ENCODE measurements around the gene ESF1. TPM values are rescaled to one million over a fixed set of nuclear protein-coding genes. Genes with fewer than 3 reads are reported as not detected.

The ESF1 gene
- total and polyA plus RNA-seq, 4 donors, result 16.0 to 22.2 (median 20.0) TPM

DNA sequence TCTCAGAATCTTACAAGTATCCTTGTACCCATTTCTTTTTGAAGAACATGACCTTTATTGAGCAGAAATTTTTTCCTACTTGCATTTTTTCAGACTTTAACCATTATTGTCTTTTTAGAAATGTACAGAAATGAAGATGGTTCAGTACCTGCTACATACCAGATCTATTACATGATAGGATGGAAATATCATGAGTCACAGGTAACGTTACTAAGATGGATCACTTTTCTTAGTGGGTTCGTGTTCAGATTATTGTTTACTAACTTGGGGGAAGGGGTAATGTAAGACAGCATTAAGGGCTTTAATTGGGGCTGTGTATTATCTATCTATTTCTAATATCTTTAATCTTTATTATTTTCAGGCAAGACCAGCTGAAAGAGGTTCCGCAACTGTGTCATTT, 32.0 kb upstream of the ESF1 start:
- H3K4me3 ChIP-seq (ENCODE audit: low read depth, low read length), result no peak overlapping the region
- no peak for DNase-seq (ENCODE audit: low read depth in 4 of 6, low spot score in 6 of 6)
- peaks cover 24% of the 10 kb centered on the region for H3K36me3 ChIP-seq (ENCODE audit: control insufficient read depth, insufficient read depth, low read length)
- H3K4me1 ChIP-seq (ENCODE audit: control insufficient read depth, insufficient read depth, low read length), result no peaks in the 10 kb centered on the region
- no peak overlapping the region for H3K27ac ChIP-seq (ENCODE audit: low read depth, low read length)
- H3K27me3 ChIP-seq (ENCODE audit: control insufficient read depth, insufficient read depth, low read length), result no peaks in the 10 kb centered on the region
- no CpG with 5 or more reads among the region's 3 CpGs for WGBS (ENCODE audit: insufficient coverage)
- no peaks in the 10 kb centered on the region for H3K9me3 ChIP-seq (ENCODE audit: control insufficient read depth, insufficient read depth, low read length)

DNA sequence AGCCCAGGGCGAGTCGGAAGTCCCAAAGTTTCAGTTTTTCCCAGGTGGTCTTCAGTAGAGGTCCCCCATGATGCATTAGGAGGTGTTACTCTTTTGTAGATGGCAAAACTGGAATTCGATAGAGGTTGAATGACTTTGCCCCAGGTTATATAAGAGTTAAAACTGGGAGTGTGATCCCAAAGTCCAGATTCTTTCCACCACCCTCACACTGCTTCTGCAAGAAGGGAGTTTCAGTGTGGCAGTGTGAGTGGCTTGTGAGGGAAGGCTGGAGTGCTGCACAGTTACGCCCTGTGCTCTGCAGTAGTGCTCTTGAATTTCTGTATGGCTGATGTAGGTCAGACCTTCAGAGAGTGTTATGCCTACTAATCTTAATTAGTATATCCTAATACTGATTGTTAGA, 30.0 kb upstream of the ESF1 start:
- H3K27me3 ChIP-seq (ENCODE audit: control insufficient read depth, insufficient read depth, low read length), result no peaks in the 10 kb centered on the region
- no peaks in the 10 kb centered on the region for H3K4me1 ChIP-seq (ENCODE audit: control insufficient read depth, insufficient read depth, low read length)
- 100% methylated on average over 1 of the region's 4 CpGs for WGBS (ENCODE audit: insufficient coverage)
- H3K27ac ChIP-seq (ENCODE audit: low read depth, low read length), result no peak overlapping the region
- H3K9me3 ChIP-seq (ENCODE audit: control insufficient read depth, insufficient read depth, low read length), result no peaks in the 10 kb centered on the region
- DNase-seq (ENCODE audit: low read depth in 4 of 6, low spot score in 6 of 6), result no peak
- peaks cover 39% of the 10 kb centered on the region for H3K36me3 ChIP-seq (ENCODE audit: control insufficient read depth, insufficient read depth, low read length)
- no peak overlapping the region for H3K4me3 ChIP-seq (ENCODE audit: low read depth, low read length)

DNA sequence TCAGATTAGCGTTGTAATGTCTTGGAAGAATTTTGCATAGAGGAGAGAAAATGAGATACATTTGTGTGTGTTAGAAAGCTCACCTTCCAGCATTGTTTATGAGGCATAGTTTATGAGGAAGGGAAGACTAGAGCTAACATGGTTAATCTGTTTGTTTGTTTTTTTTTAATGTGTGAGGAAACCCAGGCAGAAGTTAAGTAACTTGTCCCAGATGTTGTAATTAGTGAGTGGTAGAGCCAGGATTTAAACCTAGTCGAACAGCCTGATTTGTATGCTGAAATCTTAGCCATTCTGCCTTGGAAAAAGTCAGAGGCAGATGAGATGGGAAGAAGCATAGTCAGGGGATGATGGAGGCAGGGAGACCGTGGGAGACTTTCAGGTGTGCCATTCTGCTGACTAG, 29.2 kb upstream of the ESF1 start:
- H3K9me3 ChIP-seq (ENCODE audit: control insufficient read depth, insufficient read depth, low read length), result no peaks in the 10 kb centered on the region
- peaks cover 46% of the 10 kb centered on the region for H3K36me3 ChIP-seq (ENCODE audit: control insufficient read depth, insufficient read depth, low read length)
- no peaks in the 10 kb centered on the region for H3K4me1 ChIP-seq (ENCODE audit: control insufficient read depth, insufficient read depth, low read length)
- DNase-seq (ENCODE audit: low read depth in 4 of 6, low spot score in 6 of 6), result no peak
- H3K27ac ChIP-seq (ENCODE audit: low read depth, low read length), result no peak overlapping the region
- H3K27me3 ChIP-seq (ENCODE audit: control insufficient read depth, insufficient read depth, low read length), result no peaks in the 10 kb centered on the region
- no peak overlapping the region for H3K4me3 ChIP-seq (ENCODE audit: low read depth, low read length)
- WGBS (ENCODE audit: insufficient coverage), result 96% methylated on average over 3 of the region's 3 CpGs

DNA sequence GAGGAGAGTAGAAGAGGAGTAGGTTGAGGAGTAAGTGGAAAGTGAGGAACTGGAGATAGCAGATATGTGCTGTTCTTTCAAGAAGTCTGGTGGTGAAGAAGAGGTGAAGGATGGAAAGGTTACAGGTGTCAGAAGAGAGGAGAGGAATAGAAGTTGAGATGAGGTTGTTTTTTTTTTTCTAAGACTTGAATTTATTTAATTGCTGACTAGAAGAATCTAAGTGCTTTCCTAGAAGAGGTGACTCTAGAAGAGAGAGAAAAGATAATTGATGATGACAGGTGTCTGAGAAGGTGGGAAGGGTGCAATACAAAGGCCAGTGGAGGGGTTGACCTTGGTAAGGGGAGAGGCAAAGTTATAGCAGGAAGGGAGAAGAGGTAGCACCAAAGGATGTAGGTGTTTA, 25.7 kb upstream of the ESF1 start:
- Histone ChIP-seq H3K36me3 (ENCODE audit: control insufficient read depth, insufficient read depth, low read length) (peaks cover 60% of the 10 kb centered on the region), H3K4me1 (ENCODE audit: control insufficient read depth, insufficient read depth, low read length) (no peaks in the 10 kb centered on the region), H3K27me3 (ENCODE audit: control insufficient read depth, insufficient read depth, low read length) (no peaks in the 10 kb centered on the region), H3K27ac (ENCODE audit: low read depth, low read length) (no peak overlapping the region), H3K9me3 (ENCODE audit: control insufficient read depth, insufficient read depth, low read length) (no peaks in the 10 kb centered on the region), H3K4me3 (ENCODE audit: low read depth, low read length) (no peak overlapping the region)
- no peak for DNase-seq (ENCODE audit: low read depth in 4 of 6, low spot score in 6 of 6)

DNA sequence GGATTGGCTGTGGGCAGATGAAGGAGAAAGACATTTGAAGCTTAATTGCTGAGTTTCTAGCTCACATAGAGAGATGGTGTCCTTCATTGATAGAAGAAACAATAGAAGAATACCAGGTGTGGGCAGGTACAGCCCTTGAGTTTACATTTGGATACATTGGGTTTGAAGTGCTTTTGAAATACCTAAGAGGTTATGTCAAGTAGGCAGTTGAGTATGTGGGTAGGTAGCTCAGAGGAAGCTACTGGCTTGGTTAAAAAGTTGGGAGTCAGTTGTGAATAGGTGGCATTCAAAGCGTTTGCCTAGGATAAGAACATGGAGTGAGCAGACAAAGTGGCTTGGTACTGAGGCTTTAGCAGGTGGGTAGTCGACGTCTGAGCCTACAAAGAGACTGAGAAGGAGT, 25.1 kb upstream of the ESF1 start:
- DNase-seq (ENCODE audit: low read depth in 4 of 6, low spot score in 6 of 6), result no peak
- H3K36me3 ChIP-seq (ENCODE audit: control insufficient read depth, insufficient read depth, low read length), result peaks cover 60% of the 10 kb centered on the region
- no peaks in the 10 kb centered on the region for H3K9me3 ChIP-seq (ENCODE audit: control insufficient read depth, insufficient read depth, low read length)
- H3K27me3 ChIP-seq (ENCODE audit: control insufficient read depth, insufficient read depth, low read length), result no peaks in the 10 kb centered on the region
- no peak overlapping the region for H3K27ac ChIP-seq (ENCODE audit: low read depth, low read length)
- 100% methylated on average over 3 of the region's 3 CpGs for WGBS (ENCODE audit: insufficient coverage)
- H3K4me3 ChIP-seq (ENCODE audit: low read depth, low read length), result no peak overlapping the region
- H3K4me1 ChIP-seq (ENCODE audit: control insufficient read depth, insufficient read depth, low read length), result no peaks in the 10 kb centered on the region

DNA sequence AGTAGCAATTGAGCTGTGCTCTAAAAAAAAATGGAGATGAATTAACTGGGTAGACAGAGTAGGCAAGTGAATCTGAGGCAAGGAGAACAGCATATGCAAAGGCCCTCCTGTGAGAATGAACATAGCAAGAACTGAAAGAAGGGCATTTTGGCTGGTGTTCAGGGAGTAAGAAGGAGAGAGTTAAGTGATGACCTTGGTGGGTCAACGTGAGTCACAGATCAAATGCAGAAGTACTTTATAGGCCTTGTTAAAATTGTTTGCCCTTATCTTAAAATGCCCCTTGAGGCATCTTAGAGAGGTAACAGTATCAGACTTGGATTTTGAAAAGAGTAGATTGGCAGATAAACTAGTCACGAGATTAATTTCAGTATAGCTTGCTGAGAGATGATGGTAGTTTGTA, 24.7 kb upstream of the ESF1 start:
- Histone ChIP-seq H3K9me3 (ENCODE audit: control insufficient read depth, insufficient read depth, low read length) (no peaks in the 10 kb centered on the region), H3K27me3 (ENCODE audit: control insufficient read depth, insufficient read depth, low read length) (no peaks in the 10 kb centered on the region), H3K4me1 (ENCODE audit: control insufficient read depth, insufficient read depth, low read length) (no peaks in the 10 kb centered on the region), H3K27ac (ENCODE audit: low read depth, low read length) (no peak overlapping the region), H3K36me3 (ENCODE audit: control insufficient read depth, insufficient read depth, low read length) (peaks cover 56% of the 10 kb centered on the region), H3K4me3 (ENCODE audit: low read depth, low read length) (no peak overlapping the region)
- no peak for DNase-seq (ENCODE audit: low read depth in 4 of 6, low spot score in 6 of 6)
- 95% methylated on average over 2 of the region's 2 CpGs for WGBS (ENCODE audit: insufficient coverage)

DNA sequence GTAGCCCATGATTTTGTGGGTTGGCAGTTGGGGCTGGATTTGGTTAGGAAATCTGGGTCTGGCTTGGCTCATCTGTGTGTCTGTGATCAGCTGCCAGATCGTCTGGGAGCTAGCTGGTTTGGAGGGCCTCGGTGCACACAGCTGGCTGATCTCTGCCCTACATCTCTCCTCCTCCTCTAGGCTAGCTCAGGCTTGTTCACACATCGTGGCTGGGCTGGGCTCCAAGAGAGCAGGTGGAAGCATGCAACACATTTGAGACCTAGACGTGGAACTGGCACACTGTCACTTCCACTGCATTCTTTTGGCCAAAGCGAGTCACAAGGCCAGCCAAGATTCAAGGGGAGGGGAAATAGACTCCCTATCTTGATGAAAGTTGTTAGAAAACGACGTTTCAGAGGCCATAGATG, 16.0 kb upstream of the ESF1 start:
- 25% methylated on average over 2 of the region's 7 CpGs for WGBS (ENCODE audit: insufficient coverage)

DNA sequence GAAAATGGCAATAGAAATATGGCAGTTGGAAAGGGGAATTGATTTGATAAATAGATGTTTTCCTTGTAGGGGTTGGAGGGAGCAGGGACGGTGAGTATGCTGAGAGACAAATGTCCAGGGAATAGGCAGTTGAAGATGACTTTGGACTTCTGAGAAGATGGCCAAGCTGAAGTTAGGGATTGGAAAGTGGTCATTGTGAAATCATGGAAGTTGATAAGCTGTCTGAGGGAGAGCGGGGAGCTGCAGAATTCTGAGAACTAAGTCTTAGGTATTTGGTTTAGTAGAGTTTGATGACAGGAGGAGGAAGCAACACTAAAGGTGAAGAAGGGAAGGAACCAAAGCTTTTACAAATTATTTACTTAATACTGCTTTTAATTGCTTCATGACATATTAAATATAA, 15.3 kb upstream of the ESF1 start:
- no peak overlapping the region for H3K27ac ChIP-seq (ENCODE audit: low read depth, low read length)
- H3K4me1 ChIP-seq (ENCODE audit: control insufficient read depth, insufficient read depth, low read length), result peaks cover 5% of the 10 kb centered on the region
- peaks cover 29% of the 10 kb centered on the region for H3K36me3 ChIP-seq (ENCODE audit: control insufficient read depth, insufficient read depth, low read length)
- H3K9me3 ChIP-seq (ENCODE audit: control insufficient read depth, insufficient read depth, low read length), result no peaks in the 10 kb centered on the region
- no peak overlapping the region for H3K4me3 ChIP-seq (ENCODE audit: low read depth, low read length)
- WGBS (ENCODE audit: insufficient coverage), result 89% methylated on average over 1 of the region's 2 CpGs
- H3K27me3 ChIP-seq (ENCODE audit: control insufficient read depth, insufficient read depth, low read length), result no peaks in the 10 kb centered on the region
- DNase-seq (ENCODE audit: low read depth in 4 of 6, low spot score in 6 of 6), result no peak

More for the DNA sequence above, 16.0 kb upstream of the ESF1 start:
- Histone ChIP-seq H3K27ac (ENCODE audit: low read depth, low read length) (no peak overlapping the region), H3K27me3 (ENCODE audit: control insufficient read depth, insufficient read depth, low read length) (no peaks in the 10 kb centered on the region), H3K9me3 (ENCODE audit: control insufficient read depth, insufficient read depth, low read length) (no peaks in the 10 kb centered on the region), H3K4me3 (ENCODE audit: low read depth, low read length) (no peak overlapping the region), H3K36me3 (ENCODE audit: control insufficient read depth, insufficient read depth, low read length) (peaks cover 29% of the 10 kb centered on the region), H3K4me1 (ENCODE audit: control insufficient read depth, insufficient read depth, low read length) (peaks cover 5% of the 10 kb centered on the region)
- DNase-seq (ENCODE audit: low read depth in 4 of 6, low spot score in 6 of 6), result peak; percentile 33 to 91 (median 72)

DNA sequence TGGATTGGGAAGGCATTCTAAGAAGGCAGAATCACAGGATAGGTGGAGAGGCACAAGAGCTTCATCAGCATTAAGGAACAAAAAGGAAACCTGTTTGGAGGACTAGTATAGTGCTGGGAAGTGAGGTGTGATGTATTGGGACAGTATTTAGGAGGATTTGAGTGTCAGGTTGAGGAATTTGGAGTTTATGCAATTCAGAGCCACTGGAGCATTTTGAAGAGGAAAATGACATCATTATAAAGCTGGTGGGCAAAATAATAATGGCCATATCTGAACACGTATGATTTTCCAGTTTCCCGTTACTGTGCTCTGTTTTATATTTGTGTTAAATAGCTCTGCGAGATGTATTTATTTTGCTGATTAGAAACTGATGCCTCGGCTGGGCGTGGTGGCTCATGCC, 14.3 kb upstream of the ESF1 start:
- peaks cover 5% of the 10 kb centered on the region for H3K4me1 ChIP-seq (ENCODE audit: control insufficient read depth, insufficient read depth, low read length)
- H3K27me3 ChIP-seq (ENCODE audit: control insufficient read depth, insufficient read depth, low read length), result no peaks in the 10 kb centered on the region
- H3K9me3 ChIP-seq (ENCODE audit: control insufficient read depth, insufficient read depth, low read length), result no peaks in the 10 kb centered on the region
- no peak overlapping the region for H3K4me3 ChIP-seq (ENCODE audit: low read depth, low read length)
- 96% methylated on average over 5 of the region's 5 CpGs for WGBS (ENCODE audit: insufficient coverage)
- H3K27ac ChIP-seq (ENCODE audit: low read depth, low read length), result no peak overlapping the region
- DNase-seq (ENCODE audit: low read depth in 4 of 6, low spot score in 6 of 6), result no peak
- peaks cover 35% of the 10 kb centered on the region for H3K36me3 ChIP-seq (ENCODE audit: control insufficient read depth, insufficient read depth, low read length)

DNA sequence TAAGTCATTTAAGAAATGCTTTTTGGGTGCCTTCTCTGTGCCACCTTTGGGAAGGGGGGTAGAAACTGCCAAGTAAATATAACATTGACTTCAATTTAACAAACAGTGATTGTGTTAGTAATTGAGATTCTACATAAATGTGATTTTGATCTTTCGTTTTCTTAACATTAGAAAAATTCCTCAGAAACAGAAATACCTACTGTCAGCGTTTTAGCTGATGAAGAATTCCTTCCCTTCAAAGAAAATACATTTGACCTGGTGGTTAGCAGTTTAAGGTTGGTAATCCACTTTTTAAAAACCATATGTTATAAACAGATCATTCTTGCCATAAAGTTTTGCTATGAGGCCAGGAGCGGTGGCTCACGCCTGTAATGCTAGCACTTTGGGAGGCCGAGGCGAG, 9.9 kb upstream of the ESF1 start:
- DNase-seq (ENCODE audit: low read depth in 4 of 6, low spot score in 6 of 6), result no peak
- Histone ChIP-seq H3K9me3 (ENCODE audit: control insufficient read depth, insufficient read depth, low read length) (no peaks in the 10 kb centered on the region), H3K27me3 (ENCODE audit: control insufficient read depth, insufficient read depth, low read length) (no peaks in the 10 kb centered on the region), H3K27ac (ENCODE audit: low read depth, low read length) (no peak overlapping the region), H3K4me3 (ENCODE audit: low read depth, low read length) (no peak overlapping the region), H3K4me1 (ENCODE audit: control insufficient read depth, insufficient read depth, low read length) (no peaks in the 10 kb centered on the region), H3K36me3 (ENCODE audit: control insufficient read depth, insufficient read depth, low read length) (peaks cover 28% of the 10 kb centered on the region)
- WGBS (ENCODE audit: insufficient coverage), result 100% methylated on average over 2 of the region's 6 CpGs
